Lung (tissue), 12 donors: ENCODE measurements around the gene TCP10L. TPM values are rescaled to one million over a fixed set of nuclear protein-coding genes. Genes with fewer than 3 reads are reported as not detected.
A peak's percentile ranks its signal among the peaks of the same experiment; 100 is the strongest.
"Not testable (repeated sequence)": the region's sequence is repeated elsewhere in the genome, so short reads cannot be mapped to it uniquely, and the experiment has no call there.

Experiments used
- ATAC-seq: fragments of 200-7000 bp; cut with Tn5 transposase; one replicate; pipeline ENCODE4 v1.9.1; 2020; ENCODE audit warnings: moderate number of reproducible peaks; ENCODE audit not compliant: insufficient read depth, low FRiP score
- DNase-seq, 3 donors: peaks; one replicate each; pipeline ENCODE4 v3.0.0-alpha.2; 2013 to 2017
- H3K27ac ChIP-seq, 2 donors: one replicate each; pipeline ENCODE4 v1.5.1; 2013; ENCODE audit warnings: mild to moderate bottlenecking in 2 of 2, moderate library complexity in 2 of 2, control low read depth in 1 of 2, inconsistent platforms in 1 of 2, low read depth in 1 of 2, low read length in 1 of 2
- H3K27me3 ChIP-seq, 3 donors: one replicate each; pipeline ENCODE4 v1.5.1; 2013; ENCODE audit warnings: low read length in 2 of 3; ENCODE audit not compliant: control insufficient read depth in 3 of 3, insufficient read depth in 3 of 3
- H3K36me3 ChIP-seq, 4 donors: one replicate each; pipeline ENCODE4 v1.5.1; 2013; ENCODE audit warnings: low read length in 4 of 4, mild to moderate bottlenecking in 1 of 4, moderate library complexity in 1 of 4; ENCODE audit not compliant: control insufficient read depth in 4 of 4, insufficient read depth in 4 of 4
- H3K4me1 ChIP-seq, 5 donors: one replicate each; pipeline ENCODE4 v1.5.1; 2013; ENCODE audit warnings: low read length in 5 of 5, mild to moderate bottlenecking in 2 of 5, moderate library complexity in 1 of 5; ENCODE audit not compliant: control insufficient read depth in 5 of 5, insufficient read depth in 5 of 5
- H3K4me3 ChIP-seq: one replicate; pipeline ENCODE4 v1.5.1; 2013; ENCODE audit warnings: mild to moderate bottlenecking, control low read depth, moderate library complexity
- H3K9ac ChIP-seq, 2 donors: one replicate each; pipeline ENCODE4 v1.5.1; 2013; ENCODE audit warnings: low read length in 2 of 2, control low read depth in 1 of 2; ENCODE audit not compliant: insufficient read depth in 1 of 2
- H3K9me3 ChIP-seq, 4 donors: one replicate each; pipeline ENCODE4 v1.5.1; 2013; ENCODE audit warnings: low read length in 3 of 4, mild to moderate bottlenecking in 1 of 4, moderate library complexity in 1 of 4; ENCODE audit not compliant: control insufficient read depth in 4 of 4, insufficient read depth in 3 of 4
- WGBS, 2 donors: extraction: QIAGEN DNeasy Blood & Tissue Kit; methylation state at CpG; one replicate each; pipeline ENCODE4 v1.1.7; 2013; 5-methylcytosine and 5-hydroxymethylcytosine counted together
- polyA plus RNA-seq, 2 donors: library from polyadenylated mRNA; stranded (reverse); fragments of 200-250 nt; gene quantifications; one replicate each; pipeline ENCODE4 v1.2.1, GENCODE V29; 2013
- total RNA-seq, 2 donors: library from RNA; depleted of rRNA in 1 of 2; stranded (reverse); fragments of >200 nt in 1 of 2; gene quantifications; one replicate each; pipeline ENCODE4 v1.2.1, GENCODE V29; 2014 to 2021
- TF ChIP-seq, protein P1 (sequence below): IDR thresholded peaks from 2 replicates; pipeline ENCODE4 v1.5.1; 2012; ENCODE audit warnings: mild to moderate bottlenecking; ENCODE audit errors: control extremely low read depth, extremely low read depth
- donor health status: control.
- donor health status: control.
- donor health status: Bipolar disorder and iron deficiency.
- donor health status: healthy.
- donor health status: DM: yes; HTN: yes; CAD: no.

The TCP10L gene
- total and polyA plus RNA-seq, 4 donors = 0.25 to 0.71 (median 0.54) TPM

DNA sequence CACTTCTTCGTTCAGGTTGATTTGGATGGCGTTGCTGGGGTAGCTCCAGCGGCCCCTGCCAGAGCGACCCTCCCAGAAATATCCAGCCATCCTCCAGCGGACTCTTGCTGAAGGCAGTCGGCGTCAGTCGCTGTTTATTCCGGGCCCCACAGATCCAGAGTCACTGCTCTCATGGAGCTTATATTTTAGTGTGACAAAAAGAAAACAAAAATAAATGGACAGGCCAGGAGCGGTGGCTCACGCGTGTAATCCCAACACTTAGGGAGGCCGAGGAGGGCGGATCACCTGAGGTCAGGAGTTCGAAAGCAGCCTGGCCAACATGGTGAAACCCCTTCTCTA is 27.6 kb upstream of the TCP10L start:
- Histone ChIP-seq H3K9ac (peak overlapping the region; percentile 78 to 88), H3K4me3 (peak overlapping the region; percentile 84), H3K27ac (peak overlapping the region; percentile 91 to 96), H3K36me3 (peaks cover 0 to 10% (median under 1%) of the 10 kb centered on the region in 4 donors), H3K4me1 (peaks cover 0 to 11% (median 4%) of the 10 kb centered on the region in 5 donors), H3K9me3 (no peaks in the 10 kb centered on the region), H3K27me3 (no peaks in the 10 kb centered on the region)
- ATAC-seq = peak; percentile 3
- no peak for DNase-seq
- TF ChIP-seq, protein P1, sequence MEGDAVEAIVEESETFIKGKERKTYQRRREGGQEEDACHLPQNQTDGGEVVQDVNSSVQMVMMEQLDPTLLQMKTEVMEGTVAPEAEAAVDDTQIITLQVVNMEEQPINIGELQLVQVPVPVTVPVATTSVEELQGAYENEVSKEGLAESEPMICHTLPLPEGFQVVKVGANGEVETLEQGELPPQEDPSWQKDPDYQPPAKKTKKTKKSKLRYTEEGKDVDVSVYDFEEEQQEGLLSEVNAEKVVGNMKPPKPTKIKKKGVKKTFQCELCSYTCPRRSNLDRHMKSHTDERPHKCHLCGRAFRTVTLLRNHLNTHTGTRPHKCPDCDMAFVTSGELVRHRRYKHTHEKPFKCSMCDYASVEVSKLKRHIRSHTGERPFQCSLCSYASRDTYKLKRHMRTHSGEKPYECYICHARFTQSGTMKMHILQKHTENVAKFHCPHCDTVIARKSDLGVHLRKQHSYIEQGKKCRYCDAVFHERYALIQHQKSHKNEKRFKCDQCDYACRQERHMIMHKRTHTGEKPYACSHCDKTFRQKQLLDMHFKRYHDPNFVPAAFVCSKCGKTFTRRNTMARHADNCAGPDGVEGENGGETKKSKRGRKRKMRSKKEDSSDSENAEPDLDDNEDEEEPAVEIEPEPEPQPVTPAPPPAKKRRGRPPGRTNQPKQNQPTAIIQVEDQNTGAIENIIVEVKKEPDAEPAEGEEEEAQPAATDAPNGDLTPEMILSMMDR = no peak
- 3 to 5% methylated on average over 15 of the region's 15 CpGs for WGBS, 2 donors

DNA sequence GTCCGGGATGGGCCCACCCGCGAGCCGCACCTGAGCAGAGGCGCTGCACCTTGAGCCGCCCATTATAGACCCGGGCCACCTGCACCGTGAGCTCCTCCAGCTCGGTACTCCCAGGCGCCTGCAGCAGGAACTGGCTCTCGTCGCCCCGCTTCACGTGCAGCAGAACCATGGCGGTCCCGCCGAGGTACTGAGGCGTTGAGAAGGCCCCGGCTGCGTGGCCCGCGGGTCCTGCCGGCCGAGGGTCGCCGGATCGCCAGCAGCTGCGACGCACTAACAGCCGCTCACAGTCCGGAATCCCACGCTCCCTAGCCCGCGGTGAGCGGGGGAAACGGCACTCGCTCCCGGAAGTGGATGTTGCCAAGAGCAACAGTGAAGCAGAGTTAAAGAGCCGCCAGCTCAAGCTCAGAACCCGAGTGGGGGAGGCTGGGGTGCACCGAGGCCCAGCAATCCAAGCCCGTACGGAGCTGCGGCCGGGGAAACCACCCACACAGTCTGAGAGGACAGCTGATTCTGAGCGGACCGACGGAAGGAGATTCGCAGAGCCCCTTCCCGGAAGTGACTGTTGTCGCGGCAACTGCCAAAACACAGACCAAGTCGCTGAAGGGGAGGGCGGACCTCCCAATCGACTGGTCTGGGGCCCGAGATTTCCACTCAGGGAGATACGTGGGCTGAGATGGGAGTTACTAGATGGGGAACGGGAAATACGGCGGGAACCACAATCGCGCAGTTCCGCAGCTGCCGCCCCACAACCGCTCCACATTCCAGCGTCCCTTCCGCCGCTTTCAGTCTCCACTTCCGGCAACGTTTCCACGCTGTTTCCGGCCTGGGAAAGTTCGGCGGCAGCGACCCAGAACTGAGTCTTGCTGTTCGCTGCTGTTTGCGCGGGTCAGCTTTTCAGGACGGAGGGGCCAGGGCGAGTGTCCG is 27.0 kb upstream of the TCP10L start, which contains the start of gene CFAP298:
Gene CFAP298 (minus strand): TSS at position 303 of the 924 bp plus-strand sequence. CDS start 134 bp downstream, at position 169.
- Histone ChIP-seq H3K9me3 (no peaks in the 10 kb centered on the region), H3K36me3 (peaks cover 0 to 14% (median 3%) of the 10 kb centered on the region in 4 donors), H3K4me1 (peaks cover 0 to 11% (median 4%) of the 10 kb centered on the region in 5 donors), H3K27me3 (no peaks in the 10 kb centered on the region), H3K27ac (peak within 1 kb of the TSS; percentile 91 to 96), H3K4me3 (peak within 1 kb of the TSS; percentile 84), H3K9ac (peak within 1 kb of the TSS; percentile 78 to 88)
- ATAC-seq = peak; percentile 93
- 0% methylated on average over 81 of the region's 81 CpGs for WGBS, 2 donors
- TF ChIP-seq, protein P1 = no peak
- peak; percentile 94 to 96 (median 95) for DNase-seq

DNA sequence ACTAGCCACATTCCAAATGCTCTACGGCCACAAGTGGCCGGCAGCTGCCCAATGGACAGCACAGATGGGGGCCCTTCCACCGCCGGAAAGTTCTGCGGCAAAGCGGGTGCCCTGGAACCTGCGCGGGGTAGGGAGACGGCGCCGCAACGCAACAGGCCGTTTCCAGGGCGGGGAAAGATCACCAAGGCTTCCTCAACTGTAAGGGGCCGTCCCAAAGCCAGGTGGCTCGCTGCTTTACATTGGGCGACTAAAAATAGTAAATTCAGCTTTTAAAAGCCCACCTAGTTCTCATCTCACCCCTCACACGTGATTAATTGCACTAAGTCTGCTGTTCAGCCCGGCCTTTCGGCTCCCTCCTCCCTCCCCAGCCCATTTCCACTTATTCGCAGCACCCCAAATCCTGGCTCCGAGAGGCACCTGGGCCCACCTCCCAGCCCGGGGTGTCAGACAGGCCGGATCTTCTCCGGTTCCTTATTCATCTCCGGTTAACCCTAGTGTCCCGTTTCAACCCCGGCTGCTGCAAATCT is 26.2 kb upstream of the TCP10L start:
- ATAC-seq (peak; percentile 4), DNase-seq (peak; percentile 8 to 15 (median 9))
- TF ChIP-seq, protein P1 = no peak
- Histone ChIP-seq H3K9ac (peak overlapping the region; percentile 71 to 78), H3K4me1 (peaks cover 0 to 11% (median 4%) of the 10 kb centered on the region in 5 donors), H3K27me3 (no peaks in the 10 kb centered on the region), H3K4me3 (peak overlapping the region; percentile 84), H3K27ac (peak overlapping the region; percentile 91 to 96), H3K9me3 (no peaks in the 10 kb centered on the region), H3K36me3 (peaks cover 0 to 18% (median 4%) of the 10 kb centered on the region in 4 donors)
- WGBS, 2 donors = 0 to 1% methylated on average over 28 of the region's 28 CpGs

DNA sequence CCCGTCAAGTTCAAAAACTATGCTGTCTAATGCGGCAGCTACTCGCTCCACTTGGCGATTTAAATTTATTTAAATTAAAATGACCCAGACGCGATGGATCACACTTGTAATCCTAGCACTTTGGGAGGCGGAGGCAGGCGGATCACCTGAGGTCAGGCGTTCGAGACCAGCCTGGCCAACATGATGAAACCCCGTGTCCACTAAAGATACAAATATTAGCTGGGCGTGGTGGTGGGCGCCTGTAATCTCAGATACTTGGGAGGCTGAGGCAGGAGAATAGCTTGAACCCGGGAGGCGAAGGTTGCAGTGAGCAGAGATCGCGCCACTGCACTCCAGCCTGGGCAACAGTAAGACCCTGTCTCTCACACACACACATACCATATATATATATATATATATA is 25.6 kb upstream of the TCP10L start:
- not testable (repeated sequence) for H3K9ac ChIP-seq, DNase-seq, H3K4me3 ChIP-seq, H3K9me3 ChIP-seq, H3K27ac ChIP-seq, ATAC-seq, H3K27me3 ChIP-seq
- peaks cover 0 to 11% (median 4%) of the 10 kb centered on the region in 5 donors for H3K4me1 ChIP-seq
- WGBS, 2 donors = 73 to 79% methylated on average over 17 of the region's 17 CpGs
- peaks cover 0 to 24% (median 6%) of the 10 kb centered on the region in 4 donors for H3K36me3 ChIP-seq
